NCI-H82 treated with DMSO at 0.1 percent for 48 hours (cell line): ENCODE results near the gene METRNL.

ENCODE experiments used
- DNase-seq: peaks from one replicate; lab custom pipeline; 2025; ENCODE audit not compliant: unreplicated experiment; lab: John Stamatoyannopoulos, UW

Gene METRNL

DNA sequence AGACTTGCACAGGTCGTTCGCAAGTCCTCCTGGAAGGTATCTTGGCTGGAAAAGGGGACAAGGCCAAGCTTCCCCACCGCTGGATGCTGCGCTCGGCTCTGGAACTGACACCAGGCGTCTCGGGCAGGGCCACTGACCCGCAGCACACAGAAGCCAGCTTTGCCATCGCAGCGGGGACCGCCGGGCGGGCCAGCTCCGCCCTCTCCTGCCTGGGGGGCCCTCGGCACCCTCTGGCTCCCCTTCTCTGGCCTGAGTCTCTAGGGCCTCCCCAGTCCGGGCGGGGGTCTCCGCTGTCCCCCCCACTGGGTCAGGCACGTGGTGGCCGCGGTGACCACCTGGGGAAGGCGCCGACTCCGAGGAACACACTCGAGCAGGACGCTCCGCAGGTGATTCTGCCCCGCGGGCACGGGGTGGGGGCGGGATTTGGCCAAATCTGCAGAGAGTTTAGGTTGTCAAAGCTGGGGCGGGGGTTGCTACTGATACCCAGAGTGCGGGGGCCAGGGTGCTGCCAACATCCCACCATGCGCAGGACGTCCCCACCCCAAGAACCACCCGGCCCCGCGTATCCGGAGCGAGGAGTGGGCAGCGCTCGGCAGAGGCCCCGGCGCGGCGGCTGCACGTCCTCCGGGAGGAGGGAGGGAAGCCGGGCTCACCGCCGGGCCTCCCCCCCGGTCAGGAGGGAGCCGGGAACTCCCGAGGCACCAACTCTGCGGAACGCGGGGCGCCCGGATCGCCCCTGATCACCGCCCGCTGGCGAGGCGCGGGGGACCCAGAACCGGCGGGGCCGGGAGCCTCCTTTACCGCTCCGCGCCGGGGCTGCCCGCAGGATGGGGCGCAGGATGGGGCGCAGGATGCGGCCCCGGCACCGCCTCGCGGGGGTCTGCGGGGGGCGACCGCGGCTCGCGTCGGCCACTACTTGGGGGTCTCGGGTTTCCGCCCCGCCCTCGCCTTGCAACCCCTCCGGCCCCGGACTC, 744 bp upstream of the METRNL start:
- no peak for DNase-seq

GRCh38 chr17:83079766-83080578, 563 bp downstream of the METRNL start:
- no peak for DNase-seq

DNA sequence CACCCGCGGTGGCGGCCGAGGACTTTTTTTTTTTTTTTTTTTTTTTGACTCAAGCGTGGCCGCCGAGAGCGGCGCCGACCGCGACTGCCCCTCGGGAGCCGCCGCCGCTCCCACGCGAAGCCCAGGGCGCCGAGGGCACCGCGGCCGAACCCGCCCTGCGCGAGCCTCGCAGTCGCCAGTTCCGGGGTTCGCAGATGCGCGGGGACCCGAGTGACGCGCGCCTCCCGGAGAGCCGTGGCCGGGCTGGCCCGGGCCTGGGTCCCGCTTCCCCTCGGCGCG, 1.1 kb downstream of the METRNL start:
- no peak for DNase-seq

DNA sequence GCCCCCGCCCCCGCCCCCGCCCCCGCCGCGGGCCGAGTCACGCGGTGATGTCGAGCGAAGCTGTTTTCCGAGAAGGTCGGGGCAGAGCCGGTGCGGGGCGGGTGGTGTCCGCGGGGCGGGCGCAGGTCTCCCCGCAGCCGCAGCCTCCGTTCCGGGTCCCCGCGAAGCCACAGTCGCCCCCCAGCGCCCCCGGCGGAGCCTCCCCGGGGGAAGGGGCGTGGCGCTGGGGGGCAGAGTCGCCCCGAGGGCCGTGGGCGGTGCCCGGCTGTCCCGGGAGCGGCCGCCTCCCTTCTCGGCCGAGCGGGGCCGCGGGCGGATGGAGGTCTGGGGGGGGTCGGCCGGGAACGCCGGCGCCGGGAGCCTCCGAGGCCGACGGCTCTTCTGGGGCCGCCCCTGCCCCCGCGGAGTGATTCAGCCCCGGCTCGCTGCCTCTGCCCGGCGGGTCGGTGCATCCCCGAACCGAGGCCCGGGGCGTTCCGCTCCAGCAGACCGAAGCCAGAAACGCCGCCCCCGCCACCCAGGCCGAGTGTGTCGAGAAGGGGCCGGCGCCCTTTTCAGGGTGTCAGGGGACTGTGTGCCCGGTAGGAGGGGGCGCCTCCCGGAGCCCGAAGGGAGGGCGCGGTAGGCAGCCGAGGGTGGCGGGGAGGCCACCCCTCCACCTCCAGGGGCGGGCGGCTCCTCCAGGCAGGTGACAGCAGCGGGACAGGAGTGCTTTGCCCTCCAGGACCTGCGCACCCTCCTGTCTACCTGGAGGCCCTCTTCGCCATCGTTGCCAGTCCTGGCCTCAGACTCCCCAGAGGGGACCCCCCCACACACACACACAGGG, 1.7 kb downstream of the METRNL start:
- no peak for DNase-seq

DNA sequence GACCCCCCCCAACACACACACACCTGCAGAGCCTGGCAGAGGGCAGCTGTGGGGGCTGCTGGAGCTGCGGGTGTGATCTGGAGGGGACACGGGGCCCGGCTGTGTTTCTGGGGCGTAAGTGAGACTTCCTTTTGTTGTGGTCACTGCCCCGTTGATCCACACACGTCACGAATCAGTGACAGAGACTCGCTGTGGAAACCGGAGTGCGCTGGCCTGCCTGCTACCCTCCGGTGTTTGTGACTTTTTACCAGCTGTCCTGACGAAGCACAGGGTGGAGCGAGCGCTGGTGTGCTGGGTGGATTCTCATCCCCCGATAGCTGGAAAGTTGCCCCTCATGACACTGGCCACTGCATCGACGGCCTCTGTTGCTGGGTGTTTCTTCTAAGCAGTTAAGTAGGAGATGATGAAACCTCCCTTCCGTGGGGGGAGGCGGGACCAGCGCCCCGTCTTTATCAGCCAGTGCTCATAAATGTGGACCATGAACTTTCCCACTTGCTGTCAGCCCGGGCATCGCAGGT, 2.3 kb downstream of the METRNL start:
- no peak for DNase-seq

DNA sequence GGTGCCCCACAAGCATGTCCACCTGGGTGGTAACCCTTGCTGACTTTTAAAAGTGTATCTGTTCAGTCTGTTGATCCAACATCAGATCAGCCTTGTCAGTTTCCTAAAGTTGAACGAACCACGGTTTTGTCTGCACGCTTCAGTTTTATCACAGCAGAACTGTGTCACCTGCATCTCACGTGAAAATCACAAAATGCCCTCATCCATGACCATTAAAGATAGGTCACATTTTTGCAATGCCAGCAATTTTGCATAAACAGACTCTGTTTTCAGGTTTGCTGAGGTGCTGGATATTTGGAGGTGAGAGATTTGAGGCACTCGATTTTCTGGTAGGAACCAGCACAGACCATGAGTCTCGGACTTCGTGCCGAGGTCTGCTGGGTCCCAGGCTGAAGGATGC, 3.0 kb downstream of the METRNL start:
- DNase-seq: no peak

DNA sequence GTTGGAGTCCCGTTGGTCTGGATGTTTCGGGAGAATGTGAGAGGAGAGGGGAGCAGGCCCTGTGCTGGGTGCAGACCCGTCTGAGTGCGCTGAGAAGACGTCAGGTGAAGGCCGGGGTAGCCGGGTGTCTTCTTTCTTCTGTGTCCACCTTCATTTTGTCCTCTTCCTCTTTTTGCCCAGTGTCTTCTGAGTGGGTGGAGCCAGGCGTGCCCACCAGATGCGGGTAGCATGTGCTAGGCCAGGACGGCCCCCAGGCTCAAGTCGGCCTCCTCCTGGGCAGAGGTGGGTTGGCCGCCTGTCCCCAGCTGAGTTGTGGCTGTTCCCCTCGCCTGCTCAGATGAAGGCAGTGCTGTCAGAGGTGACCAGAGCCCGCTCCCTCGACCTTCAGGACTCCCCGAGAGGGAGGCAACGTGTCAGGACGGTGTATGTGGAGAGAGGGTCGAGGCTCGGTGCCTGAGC, 3.5 kb downstream of the METRNL start:
- DNase-seq: no peak

DNA sequence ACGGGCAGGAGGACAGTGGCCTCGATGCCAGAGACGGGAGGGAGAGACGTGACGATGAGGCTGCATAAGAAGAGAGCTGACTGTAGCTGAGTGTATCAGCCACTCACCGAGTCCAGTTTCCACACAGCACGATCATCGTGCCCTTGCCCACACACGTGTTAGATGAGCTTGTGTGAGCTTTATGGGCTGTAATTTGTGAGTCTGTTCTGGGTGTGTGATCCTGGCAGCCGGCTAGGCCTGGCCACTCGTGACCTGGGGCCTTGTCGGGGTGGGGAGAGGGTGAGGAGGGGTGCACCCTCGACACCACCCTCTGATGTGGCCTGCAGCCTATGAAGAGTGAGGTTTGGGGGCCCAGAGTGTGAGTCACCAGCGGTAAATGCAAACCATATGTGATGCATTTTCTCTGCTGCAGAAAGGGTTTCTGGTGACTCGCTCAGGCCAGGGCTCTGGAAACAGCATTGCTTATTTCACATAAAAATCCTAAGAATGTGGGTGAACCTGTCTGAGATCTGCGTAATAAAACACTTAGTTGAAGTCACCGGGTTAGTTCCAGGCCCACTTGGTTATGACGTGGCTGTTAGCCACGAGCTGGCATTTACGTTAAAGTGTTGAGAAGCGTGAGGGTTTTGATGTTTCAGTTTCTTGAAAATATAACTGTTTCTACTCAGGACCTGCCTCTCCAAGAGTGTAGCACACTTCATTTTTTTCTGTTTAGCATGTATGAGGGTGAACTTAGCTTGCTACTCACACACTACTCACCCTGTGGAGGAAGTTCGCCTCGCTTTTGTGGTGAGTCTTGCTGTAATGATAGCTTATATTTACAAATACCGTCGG, 4.2 kb downstream of the METRNL start:
- no peak for DNase-seq

DNA sequence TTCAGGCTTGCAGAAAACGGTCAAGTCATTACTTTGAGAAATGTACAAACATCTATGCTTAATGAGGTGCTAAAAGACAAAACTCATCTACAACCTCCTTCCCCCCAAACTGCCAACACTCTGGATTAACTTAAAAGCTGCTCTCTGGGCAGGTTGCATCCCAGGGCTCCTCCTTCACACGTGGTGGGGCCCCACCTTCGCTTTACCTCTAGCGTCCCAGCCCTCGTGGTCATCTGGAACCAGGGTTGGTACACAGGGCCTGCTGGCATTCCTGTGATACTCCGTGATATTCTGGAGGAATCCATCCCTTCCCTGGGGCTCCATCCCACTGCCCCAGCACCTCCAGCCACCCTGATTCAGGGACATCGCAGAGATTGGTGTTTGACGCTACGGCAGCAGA, 4.8 kb downstream of the METRNL start:
- DNase-seq: no peak

DNA sequence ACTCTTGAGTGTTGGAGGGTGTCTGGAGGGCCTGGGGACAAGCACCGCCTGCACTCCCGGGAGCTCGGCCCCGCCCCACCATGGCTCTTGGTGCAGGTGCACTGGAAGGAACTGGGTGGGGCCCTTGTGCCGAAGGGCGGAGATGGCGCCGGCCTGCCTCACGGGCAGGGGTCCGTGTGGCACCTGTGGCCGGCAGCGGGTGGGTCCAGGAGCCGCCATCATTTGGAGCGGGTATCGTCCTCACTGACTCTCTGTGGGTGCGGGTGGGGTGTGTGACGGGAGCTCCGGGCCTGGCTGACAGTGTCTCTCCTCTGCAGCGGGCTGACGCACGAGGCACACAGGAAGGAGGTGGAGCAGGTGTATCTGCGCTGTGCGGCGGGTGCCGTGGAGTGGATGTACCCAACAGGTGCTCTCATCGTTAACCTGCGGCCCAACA, 5.2 kb downstream of the METRNL start:
- no peak for DNase-seq

GRCh38 chr17:83085103-83085502, 5.7 kb downstream of the METRNL start:
- DNase-seq: no peak

- DNase-seq: no peak
These were observed 6.3 kb downstream of the METRNL start for GRCh38 chr17:83085526-83086198.

- DNase-seq: no peak
These were observed 6.9 kb downstream of the METRNL start for GRCh38 chr17:83086199-83086880.

DNA sequence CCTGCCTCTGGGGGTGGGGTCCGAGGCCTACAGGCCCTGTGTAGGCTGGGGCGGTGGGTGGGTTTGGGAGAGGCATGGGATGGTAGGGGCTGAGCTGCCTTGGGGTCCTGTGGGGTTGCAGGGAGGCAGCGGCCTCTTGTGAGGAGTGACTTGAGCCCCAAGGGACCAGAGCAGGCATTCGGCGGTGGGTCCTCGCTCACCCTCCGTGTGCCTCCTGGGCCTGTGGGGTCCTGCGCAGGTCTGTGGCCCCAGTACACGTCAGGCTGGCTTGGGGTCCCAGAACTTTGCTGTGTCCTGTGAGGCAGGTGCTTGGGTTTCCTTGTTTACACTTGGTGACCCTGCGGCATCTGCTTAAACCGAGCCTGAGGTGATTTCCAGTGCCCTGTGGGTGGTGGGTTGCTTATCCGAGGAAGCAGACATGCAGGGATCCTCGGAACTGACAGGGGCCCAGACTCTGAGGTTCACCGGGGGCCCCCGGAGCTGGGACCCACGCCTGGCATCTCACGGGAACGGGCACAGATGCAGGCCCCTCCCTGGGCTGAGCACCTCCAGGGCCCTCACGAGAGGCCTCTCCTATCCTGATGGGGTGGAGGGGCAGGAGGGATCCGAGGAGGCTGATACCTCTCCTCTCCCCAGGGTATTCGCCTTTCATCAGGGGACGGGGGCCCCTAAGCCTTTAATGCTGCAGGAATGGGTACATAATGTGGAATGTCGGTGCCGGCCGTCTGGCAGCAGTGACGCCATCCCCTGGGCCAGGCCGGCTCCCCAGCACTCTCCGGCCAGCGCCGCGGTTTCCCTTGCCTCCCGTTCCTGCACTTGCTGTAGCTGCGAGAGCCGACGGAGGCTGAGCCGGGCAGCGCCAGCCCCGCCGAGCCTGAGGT, 7.7 kb downstream of the METRNL start:
- DNase-seq: no peak

DNA sequence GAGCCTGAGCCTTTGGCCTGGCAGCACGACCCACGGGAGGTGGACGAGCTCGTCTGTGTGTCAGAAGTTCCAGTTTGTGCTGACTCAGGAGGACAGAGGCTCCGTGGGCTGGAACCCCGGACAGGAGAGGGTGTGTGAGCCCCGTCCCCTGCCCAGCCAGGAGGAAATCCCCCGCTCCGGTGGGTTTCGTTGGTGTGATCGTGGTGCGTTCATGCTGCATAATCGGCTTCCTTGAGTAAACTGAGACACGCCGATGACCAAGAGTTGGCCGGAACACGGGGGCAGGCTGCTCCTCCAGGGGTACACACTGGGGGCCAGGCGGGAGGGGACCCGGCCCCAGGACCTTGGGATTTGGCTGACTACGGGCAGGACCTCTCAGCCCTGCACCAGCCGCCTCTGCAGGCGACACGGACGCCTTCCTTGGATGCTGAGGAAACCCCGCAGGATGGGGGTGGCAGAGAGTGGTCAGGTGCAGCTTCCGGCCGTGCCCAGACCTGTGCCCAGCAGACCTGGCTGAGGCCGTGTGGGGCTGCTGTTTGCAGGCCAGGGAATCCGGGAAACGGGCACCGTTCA, 8.5 kb downstream of the METRNL start:
- no peak for DNase-seq

- DNase-seq: no peak
These were observed 9.0 kb downstream of the METRNL start for GRCh38 chr17:83088451-83088850.

- DNase-seq: no peak
These were observed 9.5 kb downstream of the METRNL start for GRCh38 chr17:83088909-83089308.
